ENCODE measurements around the gene ZNF628. TPM values are rescaled to one million over a fixed set of nuclear protein-coding genes. Genes with fewer than 3 reads are reported as not detected.
A peak's percentile ranks its signal among the peaks of the same experiment; 100 is the strongest.
"Not testable (repeated sequence)": the region's sequence is repeated elsewhere in the genome, so short reads cannot be mapped to it uniquely, and the experiment has no call there.

Gene ZNF628
- total RNA-seq, 1 experiment from 2014 or later = 2.1 TPM

GRCh38 chr19:55493645-55494171 lies 17.3 kb downstream of the ZNF628 start:
- no peak for DNase-seq (ENCODE audit: extremely low read depth, low read depth)

GRCh38 chr19:55494172-55494761 lies 17.9 kb downstream of the ZNF628 start:
- no peak for DNase-seq (ENCODE audit: extremely low read depth, low read depth)

- DNase-seq (ENCODE audit: extremely low read depth, low read depth) = no peak
Measured at GRCh38 chr19:55495646-55496349, 19.4 kb downstream of the ZNF628 start.

DNA sequence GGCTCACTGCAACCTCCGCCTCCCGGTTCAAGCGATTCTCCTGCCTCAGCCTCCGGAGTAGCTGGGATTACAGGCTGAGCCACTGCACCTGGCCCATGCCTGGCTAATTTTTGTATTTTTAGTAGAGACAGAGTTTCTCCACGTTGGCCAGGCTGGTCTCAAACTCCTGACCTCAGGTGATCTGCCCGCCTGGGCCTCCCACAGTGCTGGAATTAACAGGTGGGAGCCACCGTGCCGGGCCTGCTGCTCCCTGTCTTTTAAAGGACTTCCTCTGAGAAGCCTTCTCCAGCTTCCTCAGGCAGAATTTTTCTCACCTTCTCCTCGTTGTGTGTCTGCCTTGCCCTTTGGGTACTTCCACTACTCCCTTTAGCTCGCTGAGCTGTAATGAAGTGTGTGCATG lies 20.4 kb downstream of the ZNF628 start:
- not testable (repeated sequence) for DNase-seq (ENCODE audit: extremely low read depth, low read depth)

GRCh38 chr19:55497763-55498162 lies 21.3 kb downstream of the ZNF628 start:
- no peak for DNase-seq (ENCODE audit: extremely low read depth, low read depth)

GRCh38 chr19:55498246-55498840 lies 21.9 kb downstream of the ZNF628 start:
- no peak for DNase-seq (ENCODE audit: extremely low read depth, low read depth)

GRCh38 chr19:55500368-55500952 lies 24.0 kb downstream of the ZNF628 start:
- no peak for DNase-seq (ENCODE audit: extremely low read depth, low read depth)

DNA sequence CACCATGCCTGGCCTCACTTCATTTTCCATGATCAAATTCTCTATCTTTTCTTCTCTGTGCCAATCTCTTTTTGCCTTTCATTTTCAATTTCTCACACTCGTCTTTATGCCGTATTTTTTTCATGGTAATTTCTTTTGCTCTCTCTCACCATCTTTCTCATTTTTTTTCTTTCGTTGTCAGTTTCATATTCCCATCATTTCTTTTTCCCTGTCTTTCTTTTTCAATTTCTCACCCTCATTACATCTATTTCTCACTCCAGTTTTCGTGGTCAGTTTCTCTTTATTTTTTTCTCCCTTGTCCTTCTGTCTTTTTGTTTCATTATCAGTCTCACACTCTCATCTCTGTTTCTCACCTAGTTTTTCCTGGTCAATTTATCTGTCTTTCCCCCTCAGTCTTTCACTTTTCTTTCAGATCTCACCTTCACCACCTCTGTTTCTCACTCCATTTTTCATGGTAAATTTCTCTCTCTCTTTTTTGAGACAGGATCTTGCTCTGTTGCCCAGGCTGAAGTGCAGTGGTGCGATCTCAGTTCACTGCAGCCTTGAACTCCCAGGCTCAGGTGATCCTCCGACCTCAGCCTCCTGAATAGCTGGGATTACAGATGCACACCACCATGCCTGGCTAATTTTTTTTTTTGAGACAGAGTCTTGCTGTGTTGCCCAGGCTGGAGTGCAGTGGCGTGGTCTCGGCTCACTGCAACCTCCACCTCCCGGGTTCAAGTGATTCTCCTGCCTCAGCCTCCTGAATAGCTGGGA lies 26.0 kb downstream of the ZNF628 start:
- no peak for DNase-seq (ENCODE audit: extremely low read depth, low read depth)

DNA sequence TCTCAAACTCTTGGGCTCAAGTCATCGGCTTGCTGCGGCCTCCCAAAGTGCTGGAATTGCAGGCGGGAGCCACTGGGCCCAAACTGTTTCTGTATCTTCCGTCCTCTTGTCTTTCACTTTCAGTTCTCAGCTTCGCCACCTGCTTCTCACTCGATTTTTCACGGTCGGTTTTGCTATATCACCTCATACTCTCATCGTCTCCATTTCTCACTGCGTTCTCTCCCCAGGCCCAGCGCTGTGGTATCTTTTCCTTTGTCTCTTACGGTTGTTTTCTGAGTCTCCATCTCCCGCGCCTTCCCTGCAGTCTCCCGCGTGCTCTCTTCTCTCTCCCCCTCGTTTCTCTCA lies 26.7 kb downstream of the ZNF628 start:
- no peak for DNase-seq (ENCODE audit: extremely low read depth, low read depth)

DNA sequence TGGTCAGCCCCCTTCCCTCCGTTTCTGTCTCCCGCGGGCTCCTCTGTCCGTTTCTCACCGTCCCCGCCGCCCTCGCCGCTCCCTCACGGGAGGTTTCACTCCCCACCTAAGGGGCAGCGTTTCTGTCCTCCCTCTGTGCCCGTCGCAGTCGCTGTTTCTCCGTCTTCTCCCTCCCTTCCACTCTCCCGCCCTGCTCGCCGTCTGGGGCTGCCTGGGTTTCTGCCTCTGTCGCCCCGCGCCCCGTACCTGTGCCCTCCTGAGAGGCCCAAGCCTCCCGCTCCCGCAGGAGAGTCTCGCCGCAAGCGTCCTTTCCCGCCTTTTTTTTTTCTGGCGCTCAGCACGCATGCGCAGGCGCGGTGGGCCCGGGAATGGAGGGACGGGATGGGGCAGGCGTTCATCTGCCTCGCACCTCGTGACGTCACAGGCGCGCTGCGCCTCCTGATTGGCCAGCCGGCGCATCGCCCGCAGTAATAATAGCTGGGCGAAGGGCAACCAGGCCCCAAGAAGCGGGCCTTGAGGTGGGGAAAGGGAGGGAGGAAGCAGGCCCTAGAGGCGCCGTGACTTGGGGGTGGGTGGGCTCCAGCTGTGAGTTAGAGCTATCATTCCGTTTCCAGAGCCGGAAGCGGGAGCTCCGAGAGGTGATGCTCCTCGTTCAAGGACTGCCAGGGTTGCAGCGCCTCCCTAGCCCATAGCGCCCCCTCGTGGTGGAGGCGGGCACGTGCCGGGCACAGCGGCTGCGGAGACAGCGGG lies 27.3 kb downstream of the ZNF628 start:
- DNase-seq (ENCODE audit: extremely low read depth, low read depth) = peak; percentile 79

- DNase-seq (ENCODE audit: extremely low read depth, low read depth) = no peak
Measured at GRCh38 chr19:55504252-55504603, 27.8 kb downstream of the ZNF628 start.

GRCh38 chr19:55504981-55505380 lies 28.6 kb downstream of the ZNF628 start:
- no peak for DNase-seq (ENCODE audit: extremely low read depth, low read depth)

DNA sequence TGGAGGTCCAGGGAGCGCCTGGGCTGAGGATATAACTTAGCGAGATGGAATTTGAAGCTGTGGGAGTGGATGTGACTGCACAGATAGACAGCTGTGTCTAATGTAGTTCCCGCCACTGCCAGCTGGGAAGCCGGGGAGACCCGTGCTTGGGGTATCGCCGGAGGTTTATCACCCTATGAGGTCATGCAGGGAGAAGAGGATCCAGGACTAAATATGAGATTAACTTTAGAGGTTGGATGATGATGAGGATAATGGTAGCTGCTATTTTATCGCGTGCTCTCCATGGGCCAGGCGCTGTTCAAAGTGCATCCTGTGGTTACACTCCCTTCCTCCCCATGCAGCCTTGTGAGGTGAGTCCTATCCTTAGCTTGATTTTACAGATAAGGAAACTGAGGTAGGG lies 31.7 kb downstream of the ZNF628 start:
- DNase-seq (ENCODE audit: extremely low read depth, low read depth) = no peak

DNA sequence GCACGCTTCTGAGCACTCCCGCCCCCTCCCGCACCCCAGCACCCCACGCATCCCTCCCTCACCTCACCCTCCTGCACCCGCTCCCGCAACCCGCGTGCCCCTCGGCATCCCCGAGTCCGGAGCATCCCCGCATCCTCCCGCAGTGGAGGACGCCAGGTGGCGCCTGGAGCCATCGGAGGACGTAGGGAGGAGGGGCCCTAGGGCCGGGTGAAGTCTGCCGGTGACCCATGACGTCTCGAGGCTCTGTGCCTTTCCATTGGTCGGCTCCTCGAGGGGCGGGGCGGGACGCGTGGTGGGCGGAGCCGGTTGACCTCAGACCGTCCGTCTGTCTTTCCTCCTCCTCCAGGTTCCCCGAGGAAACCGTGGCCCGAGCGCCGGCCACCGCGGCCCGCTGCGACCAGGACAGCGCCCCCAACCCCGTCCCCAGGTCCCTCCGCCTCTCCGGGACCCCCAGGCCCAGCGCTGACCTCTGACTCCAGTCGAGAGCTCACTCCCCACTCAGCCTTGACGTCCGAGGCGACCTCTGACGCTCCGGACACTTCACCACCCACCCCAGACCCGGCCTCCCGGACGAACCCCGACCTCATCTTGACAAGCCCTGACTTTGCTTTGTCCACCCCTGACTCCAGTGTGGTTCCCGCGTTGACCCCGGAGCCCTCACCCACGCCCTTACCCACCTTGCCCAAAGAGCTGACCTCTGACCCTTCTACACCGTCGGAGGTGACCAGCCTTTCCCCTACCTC lies 40.6 kb downstream of the ZNF628 start:
- peak; percentile 83 for DNase-seq (ENCODE audit: extremely low read depth, low read depth)

DNA sequence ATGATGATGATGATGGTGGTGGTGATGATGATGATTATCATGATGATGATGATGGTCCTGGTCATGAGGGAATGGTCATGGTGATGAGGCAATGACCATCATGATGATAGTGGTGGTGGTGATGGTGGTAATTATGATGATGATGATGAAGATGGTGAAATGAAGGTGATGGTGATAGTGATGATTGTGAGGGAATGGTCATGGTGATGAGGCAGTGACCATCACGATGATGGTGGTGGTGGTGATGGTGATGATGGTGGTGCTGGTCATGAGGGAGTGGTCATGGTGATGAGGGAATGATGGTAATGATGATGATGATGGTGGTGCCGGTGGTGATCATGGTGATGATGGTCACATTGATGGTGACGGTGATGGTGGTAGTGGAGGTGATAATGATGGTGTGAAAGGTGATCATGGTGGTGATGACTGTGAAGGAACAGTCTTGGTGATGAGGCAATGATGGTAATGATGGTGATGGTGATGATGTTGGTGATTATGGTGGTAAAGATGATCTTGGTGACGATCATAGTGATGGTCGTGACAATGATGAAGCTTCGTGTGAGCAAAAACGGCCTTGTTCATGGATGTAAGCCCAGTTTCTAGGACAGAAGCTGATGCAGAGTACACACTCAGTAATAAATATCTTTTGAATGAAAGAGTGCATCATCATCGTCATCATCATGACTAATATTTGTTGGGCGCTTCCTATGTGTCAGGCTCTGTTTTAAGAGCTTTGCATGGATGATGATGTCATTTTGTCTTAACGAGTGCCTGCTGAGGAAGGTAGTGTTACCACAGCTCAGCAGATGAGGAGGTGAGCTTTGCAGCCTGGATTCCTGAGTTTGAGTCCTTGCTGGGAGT lies 43.3 kb downstream of the ZNF628 start:
- DNase-seq (ENCODE audit: extremely low read depth, low read depth) = peak; percentile 34

GRCh38 chr19:55520691-55521292 lies 44.4 kb downstream of the ZNF628 start:
- no peak for DNase-seq (ENCODE audit: extremely low read depth, low read depth)

GRCh38 chr19:55525289-55526101 lies 49.1 kb downstream of the ZNF628 start:
- no peak for DNase-seq (ENCODE audit: extremely low read depth, low read depth)
